B cell (primary cell): Measurements from ENCODE around the gene AURKA.

Experiments used
- CTCF ChIP-seq: fragments of 200-600 bp; IDR thresholded peaks from one replicate; pipeline ENCODE4 v1.8.0; 2022; ENCODE audit warnings: antibody characterized with exemption, mild to moderate bottlenecking
- EZH2 ChIP-seq: IDR thresholded peaks from 2 replicates; pipeline ENCODE4 v1.6.1; 2012; ENCODE audit warnings: borderline replicate concordance, low read depth, mild to moderate bottlenecking, moderate library complexity, low read length; ENCODE audit not compliant: insufficient read depth, poor library complexity, severe bottlenecking

- TF ChIP-seq CTCF (no peak), EZH2 (no peak)
Observed at GRCh38 chr20:56369179-56369578, 22.8 kb downstream of the AURKA start.
